PC-9 (cell line): ENCODE measurements around the gene SEPTIN14. TPM values are rescaled to one million over a fixed set of nuclear protein-coding genes. Genes with fewer than 3 reads are reported as not detected.

Experiments
- BruUV-seq: library from RNA; stranded (reverse); fragments of 400-500 nt; replicated peaks from 2 replicates; lab custom pipeline; 2021; lab: Mats Ljungman, UMichigan
- CTCF ChIA-PET: fragments of 300-600 bp; sonication (Branson Sonifier 250); formaldehyde crosslinking; loops from one replicate; lab custom pipeline; 2022; ENCODE audit warnings: antibody characterized with exemption; lab: Charles Lee
- POLR2A ChIA-PET: fragments of 300-600 bp; sonication (Branson Sonifier 250); formaldehyde crosslinking; loops from one replicate; lab custom pipeline; 2022; ENCODE audit warnings: antibody characterized with exemption; ENCODE audit not compliant: unreplicated experiment; lab: Charles Lee
- DNase-seq, 2 experiments: peaks; one replicate each; pipeline versions ENCODE4 v3.0.0 to v3.0.0-alpha.2; 2015 to 2022; ENCODE audit warnings: mixed read lengths in 1 of 2
- H2AFZ ChIP-seq: fragments of 200-600 bp; sonication (generic); 2 replicates; pipeline ENCODE4 v1.8.1; 2017; ENCODE audit warnings: antibody characterized with exemption
- H3F3A ChIP-seq: fragments of 200-600 bp; sonication (generic); 2 replicates; pipeline ENCODE4 v1.8.1; 2017; ENCODE audit warnings: antibody characterized with exemption, mild to moderate bottlenecking, low read depth; ENCODE audit not compliant: insufficient read depth
- H3K27ac ChIP-seq: fragments of 200-600 bp; sonication (generic); 2 replicates; pipeline ENCODE4 v1.6.1; 2016; ENCODE audit warnings: mixed run types
- H3K27me3 ChIP-seq: fragments of 200-600 bp; sonication (generic); 2 replicates; pipeline ENCODE4 v1.6.1; 2016; ENCODE audit warnings: low read depth, mixed run types; ENCODE audit not compliant: insufficient read depth
- H3K36me3 ChIP-seq: fragments of 200-600 bp; sonication (generic); 2 replicates; pipeline ENCODE4 v1.6.1; 2016; ENCODE audit warnings: low read depth, mixed run types
- H3K4me1 ChIP-seq: fragments of 200-600 bp; sonication (generic); replicated peaks from 2 replicates; pipeline ENCODE4 v1.6.1; 2016; ENCODE audit warnings: mixed run types; ENCODE audit not compliant: insufficient read depth
- H3K4me2 ChIP-seq: fragments of 200-600 bp; sonication (generic); 2 replicates; pipeline ENCODE4 v1.6.1; 2017; ENCODE audit warnings: mixed run types
- H3K4me3 ChIP-seq: fragments of 200-600 bp; sonication (generic); 2 replicates; pipeline ENCODE4 v1.6.1; 2016; ENCODE audit warnings: mixed run types
- H3K79me2 ChIP-seq: fragments of 200-600 bp; sonication (generic); 2 replicates; pipeline ENCODE4 v1.6.1; 2017; ENCODE audit warnings: low read depth, mixed run types
- H3K9me2 ChIP-seq: fragments of 200-600 bp; sonication (generic); 2 replicates; pipeline ENCODE4 v1.8.1; 2017; ENCODE audit warnings: mild to moderate bottlenecking; ENCODE audit not compliant: insufficient read depth
- H3K9me3 ChIP-seq: fragments of 200-600 bp; sonication (generic); 2 replicates; pipeline ENCODE4 v1.8.1; 2016; ENCODE audit warnings: low read depth; ENCODE audit not compliant: insufficient read depth
- H4K20me1 ChIP-seq: fragments of 200-600 bp; sonication (generic); 2 replicates; pipeline ENCODE4 v1.8.1; 2017; ENCODE audit not compliant: insufficient read depth
- CTCF ChIP-seq: fragments of 200-600 bp; sonication (generic); conservative IDR thresholded peaks from 2 replicates; pipeline ENCODE4 v1.6.1; 2017; ENCODE audit warnings: mixed run types, antibody characterized with exemption, mild to moderate bottlenecking, moderate library complexity
- EZH2 ChIP-seq: fragments of 200-600 bp; sonication (generic); IDR thresholded peaks from 2 replicates; pipeline ENCODE4 v1.8.0; 2017; ENCODE audit warnings: antibody characterized with exemption, low read depth
- intact Hi-C: fragments of 100-400 bp; cut with micrococcal nuclease; formaldehyde crosslinking; loops from one replicate; pipeline ENCODE4 v1.10.0; 2022; ENCODE audit not compliant: unreplicated experiment
- total RNA-seq: library from RNA; stranded (reverse); gene quantifications from 2 replicates; pipeline ENCODE4 v1.2.3, GENCODE V29; 2021

SEPTIN14 gene
- total RNA-seq, 1 experiment from 2014 or later = not detected

DNA sequence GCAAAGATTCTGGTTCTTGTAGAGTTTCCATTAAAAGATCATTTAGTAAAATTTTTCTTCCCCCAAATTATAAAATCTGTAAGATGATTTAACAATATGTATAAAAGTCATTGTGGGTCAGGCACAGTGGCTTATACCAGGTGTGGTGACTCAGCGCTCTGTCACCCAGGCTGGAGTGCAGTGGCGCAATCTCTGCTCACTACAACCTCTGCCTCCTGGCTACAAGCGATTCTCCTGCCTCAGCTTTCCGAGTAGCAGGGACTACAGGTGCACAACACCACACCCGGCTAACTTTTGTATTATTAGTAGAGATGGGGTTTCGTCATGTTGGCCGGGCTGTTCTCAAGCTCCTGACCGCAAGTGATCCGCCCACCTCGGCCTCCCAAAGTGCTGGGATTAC, 68.0 kb downstream of the SEPTIN14 start:
- ChIA-PET POLR2A (no interaction called here), CTCF (interaction anchor here (0.7 kb wide), 2 partner anchors 13 to 342 kb away, joined by 7 to 10 read pairs; no protein-coding TSS in a partner anchor)
- Histone ChIP-seq H3K4me3 (no peak overlapping the region), H3K27me3 (no peaks in the 10 kb centered on the region), H3K4me1 (peaks cover 13% of the 10 kb centered on the region), H3K79me2 (no peaks in the 10 kb centered on the region), H3K36me3 (no peaks in the 10 kb centered on the region), H3K4me2 (peak overlapping the region; percentile 40), H3K9me2 (no peaks in the 10 kb centered on the region), H3K9me3 (peaks cover 34% of the 10 kb centered on the region), H4K20me1 (no peaks in the 10 kb centered on the region), H3K27ac (peak overlapping the region; percentile 27), H3F3A (peaks cover 15% of the 10 kb centered on the region), H2AFZ (no peak overlapping the region)
- intact Hi-C loops = no loop called here
- peak; percentile 76 to 94 for DNase-seq
- TF ChIP-seq CTCF (no peak), EZH2 (no peak)
- BruUV-seq = no TSS peak

DNA sequence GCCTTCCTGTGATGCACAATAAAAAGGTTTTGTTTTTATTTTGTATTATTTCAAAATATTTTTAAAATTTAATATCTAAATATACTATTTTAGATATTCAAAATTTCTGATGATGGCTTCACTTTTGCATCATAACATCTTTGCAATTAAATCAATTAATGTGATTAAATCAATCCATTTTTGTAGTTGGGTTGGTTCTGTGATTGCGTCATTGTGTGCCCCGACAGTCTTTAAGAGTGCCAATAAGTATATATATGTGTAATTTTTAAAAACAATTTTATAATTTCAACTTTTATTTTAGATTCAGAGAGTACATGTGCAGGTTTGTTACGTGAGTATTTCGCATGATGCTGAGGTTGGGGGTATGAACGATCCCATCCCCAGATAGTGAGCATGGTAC, 70.5 kb downstream of the SEPTIN14 start:
- ChIA-PET POLR2A (no interaction called here), CTCF (no interaction called here)
- Histone ChIP-seq H3K27me3 (no peaks in the 10 kb centered on the region), H3K4me2 (no peak overlapping the region), H2AFZ (no peak overlapping the region), H3K27ac (no peak overlapping the region), H3K36me3 (no peaks in the 10 kb centered on the region), H3K79me2 (no peaks in the 10 kb centered on the region), H3F3A (peaks cover 15% of the 10 kb centered on the region), H3K9me2 (no peaks in the 10 kb centered on the region), H3K4me1 (peaks cover 13% of the 10 kb centered on the region), H4K20me1 (no peaks in the 10 kb centered on the region), H3K4me3 (no peak overlapping the region), H3K9me3 (peaks cover 28% of the 10 kb centered on the region)
- no TSS peak for BruUV-seq
- no peak for DNase-seq
- intact Hi-C loops = no loop called here
- TF ChIP-seq EZH2 = no peak
- TF ChIP-seq CTCF = no peak

DNA sequence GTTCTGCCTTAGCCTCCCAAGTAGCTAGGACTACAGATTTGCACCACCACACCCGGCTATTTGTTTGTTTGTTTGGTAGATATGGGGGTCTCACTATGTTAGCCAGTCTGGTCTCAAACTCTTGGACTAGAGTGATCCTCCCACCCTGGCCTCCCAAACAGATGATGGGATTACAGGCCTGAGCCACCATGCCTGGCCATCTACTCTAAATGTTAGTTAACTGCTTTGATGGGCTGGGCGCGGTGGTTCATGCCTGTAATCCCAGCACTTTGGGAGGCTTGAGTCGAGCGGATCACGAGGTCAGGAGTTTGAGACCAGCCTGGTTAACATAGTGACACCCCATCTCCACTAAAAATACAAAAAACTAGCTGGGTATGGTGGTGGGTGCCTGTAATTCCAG, 74.8 kb downstream of the SEPTIN14 start:
- TF ChIP-seq EZH2 = no peak
- no peak for TF ChIP-seq CTCF
- Histone ChIP-seq H3K4me1 (no peaks in the 10 kb centered on the region), H3K9me2 (no peaks in the 10 kb centered on the region), H3K36me3 (no peaks in the 10 kb centered on the region), H3F3A (no peaks in the 10 kb centered on the region), H2AFZ (0 out of 2 replicates have a peak overlapping the region, but pooled peaks have one; percentile 36), H3K27ac (no peak overlapping the region), H3K9me3 (no peaks in the 10 kb centered on the region), H3K4me3 (no peak overlapping the region), H4K20me1 (no peaks in the 10 kb centered on the region), H3K4me2 (no peak overlapping the region), H3K27me3 (no peaks in the 10 kb centered on the region), H3K79me2 (no peaks in the 10 kb centered on the region)
- intact Hi-C loops = no loop called here
- ChIA-PET CTCF (no interaction called here), POLR2A (no interaction called here)
- no TSS peak for BruUV-seq
- DNase-seq = no peak
